Caco-2 (cell line): Measurements from ENCODE around the gene SYPL1. TPM values are rescaled to one million over a fixed set of nuclear protein-coding genes. Genes with fewer than 3 reads are reported as not detected.

Source experiments
- BruUV-seq: library from RNA; stranded (reverse); fragments of 400-500 nt; replicated peaks from 2 replicates; lab custom pipeline; 2021; lab: Mats Ljungman, UMichigan
- CTCF ChIA-PET: fragments of 300-600 bp; sonication (Branson Sonifier 250); formaldehyde crosslinking; loops from one replicate; lab custom pipeline; 2022; ENCODE audit warnings: antibody characterized with exemption; lab: Charles Lee
- POLR2A ChIA-PET: fragments of 300-600 bp; sonication (Branson Sonifier 250); formaldehyde crosslinking; loops from one replicate; lab custom pipeline; 2022; ENCODE audit warnings: antibody characterized with exemption; lab: Charles Lee
- DNase-seq, 2 experiments: peaks; one replicate each; pipeline versions ENCODE4 v3.0.0 to v3.0.0-alpha.2; 2020 to 2022
- H3K27me3 ChIP-seq: replicated peaks from 2 replicates; pipeline ENCODE4 v1.6.0; 2011; ENCODE audit warnings: low read length; ENCODE audit not compliant: control insufficient read depth, insufficient read depth
- H3K36me3 ChIP-seq: 2 replicates; pipeline ENCODE4 v1.5.1; 2011; ENCODE audit warnings: low read length; ENCODE audit not compliant: control insufficient read depth, insufficient read depth
- H3K4me1 ChIP-seq: fragments of 250-450 bp; sonication (Bioruptor Pico); 2 replicates; pipeline ENCODE4 v1.5.1; 2020; ENCODE audit warnings: mild to moderate bottlenecking
- H3K4me3 ChIP-seq: 2 replicates; pipeline ENCODE4 v1.5.1; 2011; ENCODE audit warnings: low read depth, mild to moderate bottlenecking, control low read depth, low read length
- H3K9me3 ChIP-seq: fragments of 250-450 bp; sonication (Bioruptor Pico); 2 replicates; pipeline ENCODE4 v1.5.1; 2020; ENCODE audit warnings: mild to moderate bottlenecking, moderate library complexity
- H3K27ac Mint-ChIP-seq: one replicate; pipeline ENCODE4 v1.8.0; 2022; ENCODE audit warnings: mixed read lengths; ENCODE audit not compliant: unreplicated experiment
- H3K27me3 Mint-ChIP-seq: one replicate; pipeline ENCODE4 v1.8.0; 2022; ENCODE audit warnings: mixed read lengths; ENCODE audit not compliant: insufficient read depth, unreplicated experiment
- H3K36me3 Mint-ChIP-seq: one replicate; pipeline ENCODE4 v1.8.0; 2022; ENCODE audit warnings: mild to moderate bottlenecking, mixed read lengths; ENCODE audit not compliant: insufficient read depth, unreplicated experiment
- H3K4me1 Mint-ChIP-seq: one replicate; pipeline ENCODE4 v1.8.0; 2022; ENCODE audit warnings: low read depth, mixed read lengths; ENCODE audit not compliant: unreplicated experiment
- H3K4me3 Mint-ChIP-seq: one replicate; pipeline ENCODE4 v1.8.0; 2022; ENCODE audit warnings: mild to moderate bottlenecking, moderate library complexity, mixed read lengths; ENCODE audit not compliant: unreplicated experiment
- H3K9me3 Mint-ChIP-seq: one replicate; pipeline ENCODE4 v1.8.0; 2022; ENCODE audit warnings: mixed read lengths; ENCODE audit not compliant: unreplicated experiment
- CTCF ChIP-seq, 2 experiments: fragments of 200-600 bp in 1 of 2; IDR thresholded peaks; 1 replicate in 1 of 2; 2 replicates in 1 of 2; pipeline versions ENCODE4 v1.5.1 to v1.8.0; 2011 to 2022; ENCODE audit warnings: antibody characterized with exemption in 1 of 2, control low read depth in 1 of 2, inconsistent platforms in 1 of 2, low read depth in 1 of 2, low read length in 1 of 2, mild to moderate bottlenecking in 1 of 2, moderate library complexity in 1 of 2; ENCODE audit not compliant: insufficient read depth in 1 of 2, severe bottlenecking in 1 of 2, unreplicated experiment in 1 of 2
- intact Hi-C: fragments of 100-400 bp; cut with micrococcal nuclease; formaldehyde crosslinking; loops from one replicate; pipeline ENCODE4 v1.10.0; 2022; ENCODE audit not compliant: unreplicated experiment
- total RNA-seq: library from RNA; stranded (reverse); gene quantifications from 2 replicates; pipeline ENCODE4 v1.2.3, GENCODE V29; 2022

SYPL1 gene
- total RNA-seq, 1 experiment from 2014 or later: 81.0 TPM

GRCh38 chr7:106073701-106074100 lies 38.4 kb downstream of the SYPL1 start:
- Histone ChIP-seq H3K27me3 (no peaks in the 10 kb centered on the region), H3K9me3 (no peaks in the 10 kb centered on the region), H3K36me3 (no peaks in the 10 kb centered on the region), H3K4me3 (no peak overlapping the region), H3K4me1 (peaks cover 38% of the 10 kb centered on the region)
- intact Hi-C loops: loop anchor here (5.0 kb wide), 1 partner anchor 79 kb away; no protein-coding TSS in a partner anchor
- H3K27ac Mint-ChIP-seq: no peak overlapping the region
- POLR2A ChIA-PET: no interaction called here
- CTCF ChIA-PET: no interaction called here
- TF ChIP-seq CTCF (IDR thresholded peaks at IDR 0.05; ENCODE audit: insufficient read depth in 1 of 2, low read depth in 1 of 2, low read length in 1 of 2, severe bottlenecking in 1 of 2, unreplicated experiment in 1 of 2): no peak
- H3K4me1 Mint-ChIP-seq: peaks cover 28% of the 10 kb centered on the region
- no peak overlapping the region for H3K4me3 Mint-ChIP-seq
- H3K27me3 Mint-ChIP-seq: no peaks in the 10 kb centered on the region
- H3K36me3 Mint-ChIP-seq: peaks cover 2% of the 10 kb centered on the region
- no TSS peak for BruUV-seq
- no peak for DNase-seq
- no peaks in the 10 kb centered on the region for H3K9me3 Mint-ChIP-seq

- intact Hi-C loops: loop anchor here (5.0 kb wide), 1 partner anchor 80 kb away; no protein-coding TSS in a partner anchor
- Mint-ChIP-seq H3K9me3 (no peaks in the 10 kb centered on the region), H3K27ac (peak overlapping the region; percentile 29), H3K36me3 (no peaks in the 10 kb centered on the region), H3K4me1 (peaks cover 28% of the 10 kb centered on the region), H3K4me3 (no peak overlapping the region), H3K27me3 (no peaks in the 10 kb centered on the region)
- ChIA-PET CTCF (interaction anchor here (0.6 to 1.6 kb wide), 3 partner anchors 30 to 890 kb away, joined by 3 to 5 read pairs (median 4); partner anchors contain the start of gene SYPL1), POLR2A (interaction anchor here (1.1 kb wide), 1 partner anchor 39 kb away, joined by 9 read pairs; the partner anchor contains the start of gene SYPL1)
- TF ChIP-seq CTCF (IDR thresholded peaks at IDR 0.05; ENCODE audit: insufficient read depth in 1 of 2, low read depth in 1 of 2, low read length in 1 of 2, severe bottlenecking in 1 of 2, unreplicated experiment in 1 of 2): no peak
- BruUV-seq: no TSS peak
- H3K4me1 ChIP-seq: peaks cover 38% of the 10 kb centered on the region
- no peaks in the 10 kb centered on the region for H3K36me3 ChIP-seq
- no peaks in the 10 kb centered on the region for H3K27me3 ChIP-seq
- H3K4me3 ChIP-seq: no peak overlapping the region
- DNase-seq: no peak
- H3K9me3 ChIP-seq: no peaks in the 10 kb centered on the region
These were observed 39.4 kb downstream of the SYPL1 start for GRCh38 chr7:106072715-106073091.

- Mint-ChIP-seq H3K4me1 (peaks cover 28% of the 10 kb centered on the region), H3K27me3 (no peaks in the 10 kb centered on the region), H3K36me3 (no peaks in the 10 kb centered on the region), H3K9me3 (no peaks in the 10 kb centered on the region), H3K27ac (peak overlapping the region; percentile 29), H3K4me3 (peak overlapping the region; percentile 28)
- Histone ChIP-seq H3K4me1 (peaks cover 38% of the 10 kb centered on the region), H3K27me3 (no peaks in the 10 kb centered on the region), H3K36me3 (no peaks in the 10 kb centered on the region), H3K9me3 (no peaks in the 10 kb centered on the region), H3K4me3 (no peak overlapping the region)
- TF ChIP-seq CTCF (IDR thresholded peaks at IDR 0.05; ENCODE audit: insufficient read depth in 1 of 2, low read depth in 1 of 2, low read length in 1 of 2, severe bottlenecking in 1 of 2, unreplicated experiment in 1 of 2): no peak
- no TSS peak for BruUV-seq
- ChIA-PET POLR2A (interaction anchor here (0.9 to 1.1 kb wide), 2 partner anchors 40 to 213 kb away, joined by 3 to 9 read pairs; partner anchors contain the start of genes NAMPT and SYPL1), CTCF (interaction anchor here (0.6 to 1.6 kb wide), 5 partner anchors 16 to 891 kb away, joined by 3 to 5 read pairs (median 4); partner anchors contain the start of gene SYPL1)
- intact Hi-C loops: loop anchor here (5.0 kb wide), 1 partner anchor 80 kb away; no protein-coding TSS in a partner anchor
- DNase-seq: peak; percentile 69 to 84
These were observed 40.0 kb downstream of the SYPL1 start for GRCh38 chr7:106071999-106072714.
